Measurements from ENCODE around the gene GTPBP4.
A peak's percentile ranks its signal among the peaks of the same experiment; 100 is the strongest.

GTPBP4 gene

GRCh38 chr10:1040133-1040532, 51.9 kb downstream of the GTPBP4 start:
- TF ChIP-seq CTCF (IDR thresholded peaks at IDR 0.05; ENCODE audit: low read depth, low read length) (no peak), MAX (IDR thresholded peaks at IDR 0.05; ENCODE audit: low read depth, low read length) (no peak), POLR2A (IDR thresholded peaks at IDR 0.05; ENCODE audit: extremely low read depth, insufficient read length) (no peak), MYC (IDR thresholded peaks at IDR 0.05; ENCODE audit: low read depth, low read length) (no peak)
- no peak for DNase-seq (ENCODE audit: low read depth)
- H3K4me3 ChIP-seq (ENCODE audit: low read depth, low read length), result no peak overlapping the region

GRCh38 chr10:1041514-1041913, 53.3 kb downstream of the GTPBP4 start:
- H3K4me3 ChIP-seq (ENCODE audit: low read depth, low read length), result no peak overlapping the region
- no peak for DNase-seq (ENCODE audit: low read depth)
- TF ChIP-seq MAX (IDR thresholded peaks at IDR 0.05; ENCODE audit: low read depth, low read length) (no peak), POLR2A (IDR thresholded peaks at IDR 0.05; ENCODE audit: extremely low read depth, insufficient read length) (no peak), MYC (IDR thresholded peaks at IDR 0.05; ENCODE audit: low read depth, low read length) (no peak), CTCF (IDR thresholded peaks at IDR 0.05; ENCODE audit: low read depth, low read length) (no peak)

- no peak for TF ChIP-seq MYC (IDR thresholded peaks at IDR 0.05; ENCODE audit: low read depth, low read length)
- no peak for TF ChIP-seq CTCF (IDR thresholded peaks at IDR 0.05; ENCODE audit: low read depth, low read length)
- TF ChIP-seq POLR2A (IDR thresholded peaks at IDR 0.05; ENCODE audit: extremely low read depth, insufficient read length), result no peak
- no peak for TF ChIP-seq MAX (IDR thresholded peaks at IDR 0.05; ENCODE audit: low read depth, low read length)
- no peak for DNase-seq (ENCODE audit: low read depth)
- no peak overlapping the region for H3K4me3 ChIP-seq (ENCODE audit: low read depth, low read length)
Measured at GRCh38 chr10:1043532-1043995, 55.3 kb downstream of the GTPBP4 start.

GRCh38 chr10:1044146-1044545, 55.9 kb downstream of the GTPBP4 start:
- TF ChIP-seq CTCF (IDR thresholded peaks at IDR 0.05; ENCODE audit: low read depth, low read length) (no peak), MAX (IDR thresholded peaks at IDR 0.05; ENCODE audit: low read depth, low read length) (no peak), POLR2A (IDR thresholded peaks at IDR 0.05; ENCODE audit: extremely low read depth, insufficient read length) (no peak), MYC (IDR thresholded peaks at IDR 0.05; ENCODE audit: low read depth, low read length) (no peak)
- DNase-seq (ENCODE audit: low read depth), result no peak
- H3K4me3 ChIP-seq (ENCODE audit: low read depth, low read length), result no peak overlapping the region

- DNase-seq (ENCODE audit: low read depth), result no peak
- TF ChIP-seq MAX (IDR thresholded peaks at IDR 0.05; ENCODE audit: low read depth, low read length) (no peak), CTCF (IDR thresholded peaks at IDR 0.05; ENCODE audit: low read depth, low read length) (no peak), MYC (IDR thresholded peaks at IDR 0.05; ENCODE audit: low read depth, low read length) (no peak), POLR2A (IDR thresholded peaks at IDR 0.05; ENCODE audit: extremely low read depth, insufficient read length) (no peak)
- H3K4me3 ChIP-seq (ENCODE audit: low read depth, low read length), result peak overlapping the region; percentile 28
Measured at GRCh38 chr10:1044964-1045363, 56.7 kb downstream of the GTPBP4 start.

- no peak for TF ChIP-seq CTCF (IDR thresholded peaks at IDR 0.05; ENCODE audit: low read depth, low read length)
- no peak for TF ChIP-seq MAX (IDR thresholded peaks at IDR 0.05; ENCODE audit: low read depth, low read length)
- no peak for TF ChIP-seq MYC (IDR thresholded peaks at IDR 0.05; ENCODE audit: low read depth, low read length)
- DNase-seq (ENCODE audit: low read depth), result no peak
- H3K4me3 ChIP-seq (ENCODE audit: low read depth, low read length), result peak overlapping the region; percentile 49
Measured at GRCh38 chr10:1045415-1045814, 57.2 kb downstream of the GTPBP4 start.
